Measurements from ENCODE around the gene PWWP2B.

- TF ChIP-seq, protein P1, sequence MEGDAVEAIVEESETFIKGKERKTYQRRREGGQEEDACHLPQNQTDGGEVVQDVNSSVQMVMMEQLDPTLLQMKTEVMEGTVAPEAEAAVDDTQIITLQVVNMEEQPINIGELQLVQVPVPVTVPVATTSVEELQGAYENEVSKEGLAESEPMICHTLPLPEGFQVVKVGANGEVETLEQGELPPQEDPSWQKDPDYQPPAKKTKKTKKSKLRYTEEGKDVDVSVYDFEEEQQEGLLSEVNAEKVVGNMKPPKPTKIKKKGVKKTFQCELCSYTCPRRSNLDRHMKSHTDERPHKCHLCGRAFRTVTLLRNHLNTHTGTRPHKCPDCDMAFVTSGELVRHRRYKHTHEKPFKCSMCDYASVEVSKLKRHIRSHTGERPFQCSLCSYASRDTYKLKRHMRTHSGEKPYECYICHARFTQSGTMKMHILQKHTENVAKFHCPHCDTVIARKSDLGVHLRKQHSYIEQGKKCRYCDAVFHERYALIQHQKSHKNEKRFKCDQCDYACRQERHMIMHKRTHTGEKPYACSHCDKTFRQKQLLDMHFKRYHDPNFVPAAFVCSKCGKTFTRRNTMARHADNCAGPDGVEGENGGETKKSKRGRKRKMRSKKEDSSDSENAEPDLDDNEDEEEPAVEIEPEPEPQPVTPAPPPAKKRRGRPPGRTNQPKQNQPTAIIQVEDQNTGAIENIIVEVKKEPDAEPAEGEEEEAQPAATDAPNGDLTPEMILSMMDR (IDR thresholded peaks at IDR 0.05 in 8 of 11, conservative IDR thresholded peaks at IDR 0.05 in 3 of 11) = no peak
- no peak for TF ChIP-seq POLR2AphosphoS5 (IDR thresholded peaks at IDR 0.05)
Measured at GRCh38 chr10:132390170-132390920, 6.7 kb upstream of the PWWP2B start.
